ENCODE results near the gene WASHC3.
A peak's percentile ranks its signal among the peaks of the same experiment; 100 is the strongest.
"Not testable (repeated sequence)": the region's sequence is repeated elsewhere in the genome, so short reads cannot be mapped to it uniquely, and the experiment has no call there.

WASHC3 gene

GRCh38 chr12:102050660-102051430 lies 10.9 kb downstream of the WASHC3 start:
- no peak for DNase-seq (ENCODE audit: low spot score)

- peak; percentile 65 for DNase-seq (ENCODE audit: low spot score)
Measured at GRCh38 chr12:102043928-102044327, 17.9 kb downstream of the WASHC3 start.

GRCh38 chr12:102033991-102034745 lies 27.6 kb downstream of the WASHC3 start:
- no peak for DNase-seq (ENCODE audit: low spot score)

- no peak for DNase-seq (ENCODE audit: low spot score)
Measured at GRCh38 chr12:102031852-102032251, 29.9 kb downstream of the WASHC3 start.

GRCh38 chr12:102029141-102029540 lies 32.6 kb downstream of the WASHC3 start:
- DNase-seq (ENCODE audit: low spot score): no peak

- DNase-seq (ENCODE audit: low spot score): no peak
Measured at GRCh38 chr12:102026728-102027127, 35.1 kb downstream of the WASHC3 start.

GRCh38 chr12:102024765-102025164 lies 37.0 kb downstream of the WASHC3 start:
- no peak for DNase-seq (ENCODE audit: low spot score)

- no peak for DNase-seq (ENCODE audit: low spot score)
Measured at GRCh38 chr12:102023343-102023930, 38.4 kb downstream of the WASHC3 start.

- DNase-seq (ENCODE audit: low spot score): no peak
Measured at GRCh38 chr12:102022286-102022685, 39.5 kb downstream of the WASHC3 start.

GRCh38 chr12:102021540-102022246 lies 40.1 kb downstream of the WASHC3 start:
- DNase-seq (ENCODE audit: low spot score): no peak

- DNase-seq (ENCODE audit: low spot score): not testable (repeated sequence)
Measured at GRCh38 chr12:102018607-102019006, 43.2 kb downstream of the WASHC3 start.

GRCh38 chr12:102016472-102016871 lies 45.3 kb downstream of the WASHC3 start:
- no peak for DNase-seq (ENCODE audit: low spot score)

GRCh38 chr12:102010265-102010994 lies 51.4 kb downstream of the WASHC3 start:
- no peak for DNase-seq (ENCODE audit: low spot score)

- DNase-seq (ENCODE audit: low spot score): no peak
Measured at GRCh38 chr12:102009796-102010195, 52.0 kb downstream of the WASHC3 start.

- DNase-seq (ENCODE audit: low spot score): no peak
Measured at GRCh38 chr12:102008615-102009126, 53.1 kb downstream of the WASHC3 start.

GRCh38 chr12:102005256-102005655 lies 56.5 kb downstream of the WASHC3 start:
- DNase-seq (ENCODE audit: low spot score): no peak

- no peak for DNase-seq (ENCODE audit: low spot score)
Measured at GRCh38 chr12:101997102-101997501, 64.7 kb downstream of the WASHC3 start.

GRCh38 chr12:101995684-101996083 lies 66.1 kb downstream of the WASHC3 start:
- no peak for DNase-seq (ENCODE audit: low spot score)

GRCh38 chr12:101992091-101992490 lies 69.7 kb downstream of the WASHC3 start:
- DNase-seq (ENCODE audit: low spot score): no peak

GRCh38 chr12:101982307-101982706 lies 79.5 kb downstream of the WASHC3 start:
- DNase-seq (ENCODE audit: low spot score): no peak

GRCh38 chr12:101981868-101982267 lies 79.9 kb downstream of the WASHC3 start:
- no peak for DNase-seq (ENCODE audit: low spot score)
